IPS-NIHi7 (cell line): ENCODE data around the gene CIB1.
A peak's percentile ranks its signal among the peaks of the same experiment; 100 is the strongest.

ENCODE experiments used
- DNase-seq: peaks from one replicate; pipeline ENCODE4 v3.0.0; 2012; ENCODE audit warnings: mixed read lengths; ENCODE audit errors: extremely low spot score

Gene CIB1

GRCh38 chr15:90241343-90242192 lies 7.8 kb upstream of the CIB1 start:
- no peak for DNase-seq

- DNase-seq = no peak
Measured at GRCh38 chr15:90240856-90241255, 7.1 kb upstream of the CIB1 start.

- no peak for DNase-seq
Measured at GRCh38 chr15:90239371-90239770, 5.6 kb upstream of the CIB1 start.

GRCh38 chr15:90234096-90234988 lies 601 bp upstream of the CIB1 start, which contains the start of gene GDPGP1:
GDPGP1 (plus strand) TSS chr15:90234209; CDS start chr15:90240909, 6,700 bp downstream.
- DNase-seq = no peak

GRCh38 chr15:90232941-90233386 lies 777 bp downstream of the CIB1 start:
- no peak for DNase-seq

- no peak for DNase-seq
Measured at GRCh38 chr15:90232196-90232595, 1.5 kb downstream of the CIB1 start.

GRCh38 chr15:90231028-90232017 lies 2.4 kb downstream of the CIB1 start:
- DNase-seq = no peak

- no peak for DNase-seq
Measured at GRCh38 chr15:90230610-90231009, 3.1 kb downstream of the CIB1 start.

GRCh38 chr15:90230071-90230494 lies 3.7 kb downstream of the CIB1 start:
- no peak for DNase-seq

GRCh38 chr15:90228960-90229359 lies 4.8 kb downstream of the CIB1 start:
- DNase-seq = no peak

GRCh38 chr15:90227816-90228772 lies 5.6 kb downstream of the CIB1 start:
- no peak for DNase-seq

- no peak for DNase-seq
Measured at GRCh38 chr15:90227336-90227735, 6.4 kb downstream of the CIB1 start.

GRCh38 chr15:90225504-90226234 lies 8.1 kb downstream of the CIB1 start:
- no peak for DNase-seq

GRCh38 chr15:90225047-90225446 lies 8.7 kb downstream of the CIB1 start:
- DNase-seq = no peak

GRCh38 chr15:90223441-90224165 lies 10.1 kb downstream of the CIB1 start:
- no peak for DNase-seq

GRCh38 chr15:90222547-90222946 lies 11.2 kb downstream of the CIB1 start:
- DNase-seq = no peak

- DNase-seq = peak; percentile 92
Measured at GRCh38 chr15:90221246-90221900, 12.4 kb downstream of the CIB1 start.
